ENCODE measurements around the gene PRRG1. TPM values are rescaled to one million over a fixed set of nuclear protein-coding genes. Genes with fewer than 3 reads are reported as not detected.

Gene PRRG1
- total RNA-seq, 1 experiment from 2014 or later = 8.6 TPM

DNA sequence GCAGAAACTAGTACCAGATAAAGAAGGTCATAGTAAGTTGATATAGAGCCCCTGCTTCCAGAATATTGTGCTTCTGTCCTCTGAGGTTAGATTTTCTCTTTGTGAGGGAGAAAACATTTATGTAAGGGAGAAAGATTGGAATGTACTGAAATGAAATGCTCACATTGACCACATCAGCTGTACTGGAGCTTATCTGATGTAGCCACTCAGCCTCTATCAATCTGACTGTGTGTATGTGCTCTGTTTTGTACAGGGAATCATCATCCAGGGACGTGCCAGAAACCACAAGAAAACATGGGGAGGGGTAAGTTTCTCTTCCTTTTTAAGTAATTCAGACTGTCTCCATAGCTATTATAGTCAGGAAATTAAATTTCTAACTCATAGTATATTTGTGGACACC lies 56.8 kb downstream of the PRRG1 start:
- Histone ChIP-seq H3K27me3 (ENCODE audit: control insufficient read depth, insufficient read depth, low read length) (no peaks in the 10 kb centered on the region), H3K9me3 (ENCODE audit: control insufficient read depth, insufficient read depth, low read depth, low read length) (no peaks in the 10 kb centered on the region), H3K36me3 (ENCODE audit: control insufficient read depth, insufficient read depth, low read length) (no peaks in the 10 kb centered on the region; the same call in 1 of the 2 replicates), H3K27ac (ENCODE audit: low read length) (no peak overlapping the region), H3K4me3 (ENCODE audit: low read depth in 2 of 2, low read length in 2 of 2) (no peak overlapping the region), H3K4me1 (ENCODE audit: control insufficient read depth, insufficient read depth, low read length) (no peaks in the 10 kb centered on the region)
- POLR2A ChIA-PET = no interaction called here
- intact Hi-C loops (cut with micrococcal nuclease; ENCODE audit: unreplicated experiment) (no loop called here), in situ Hi-C loops (cut with HindIII; ENCODE audit: low pct_unique_long_range_greater_than_20kb, low sequenced_read_pairs) (no loop called here)
- ATAC-seq = no peak
- CTCF ChIA-PET = no interaction called here
- BruUV-seq (replicated peaks) = no TSS peak
- no peak for TF ChIP-seq POLR2AphosphoS5 (IDR thresholded peaks at IDR 0.05; ENCODE audit: low read depth, low read length)
- no peak for TF ChIP-seq TCF7L2 (IDR thresholded peaks at IDR 0.05; ENCODE audit: low read depth, low read length)
- no peak for TF ChIP-seq SIN3A (IDR thresholded peaks at IDR 0.05; ENCODE audit: borderline replicate concordance, insufficient read depth, low read depth, low read length)
- TF ChIP-seq, protein P1, sequence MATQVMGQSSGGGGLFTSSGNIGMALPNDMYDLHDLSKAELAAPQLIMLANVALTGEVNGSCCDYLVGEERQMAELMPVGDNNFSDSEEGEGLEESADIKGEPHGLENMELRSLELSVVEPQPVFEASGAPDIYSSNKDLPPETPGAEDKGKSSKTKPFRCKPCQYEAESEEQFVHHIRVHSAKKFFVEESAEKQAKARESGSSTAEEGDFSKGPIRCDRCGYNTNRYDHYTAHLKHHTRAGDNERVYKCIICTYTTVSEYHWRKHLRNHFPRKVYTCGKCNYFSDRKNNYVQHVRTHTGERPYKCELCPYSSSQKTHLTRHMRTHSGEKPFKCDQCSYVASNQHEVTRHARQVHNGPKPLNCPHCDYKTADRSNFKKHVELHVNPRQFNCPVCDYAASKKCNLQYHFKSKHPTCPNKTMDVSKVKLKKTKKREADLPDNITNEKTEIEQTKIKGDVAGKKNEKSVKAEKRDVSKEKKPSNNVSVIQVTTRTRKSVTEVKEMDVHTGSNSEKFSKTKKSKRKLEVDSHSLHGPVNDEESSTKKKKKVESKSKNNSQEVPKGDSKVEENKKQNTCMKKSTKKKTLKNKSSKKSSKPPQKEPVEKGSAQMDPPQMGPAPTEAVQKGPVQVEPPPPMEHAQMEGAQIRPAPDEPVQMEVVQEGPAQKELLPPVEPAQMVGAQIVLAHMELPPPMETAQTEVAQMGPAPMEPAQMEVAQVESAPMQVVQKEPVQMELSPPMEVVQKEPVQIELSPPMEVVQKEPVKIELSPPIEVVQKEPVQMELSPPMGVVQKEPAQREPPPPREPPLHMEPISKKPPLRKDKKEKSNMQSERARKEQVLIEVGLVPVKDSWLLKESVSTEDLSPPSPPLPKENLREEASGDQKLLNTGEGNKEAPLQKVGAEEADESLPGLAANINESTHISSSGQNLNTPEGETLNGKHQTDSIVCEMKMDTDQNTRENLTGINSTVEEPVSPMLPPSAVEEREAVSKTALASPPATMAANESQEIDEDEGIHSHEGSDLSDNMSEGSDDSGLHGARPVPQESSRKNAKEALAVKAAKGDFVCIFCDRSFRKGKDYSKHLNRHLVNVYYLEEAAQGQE (IDR thresholded peaks at IDR 0.05; ENCODE audit: insufficient read depth in 1 of 2, low read depth in 2 of 2, low read length in 1 of 2) = no peak
- TF ChIP-seq CTCF (IDR thresholded peaks at IDR 0.05) = no peak
- no peak for DNase-seq (ENCODE audit: low read depth, low spot score)

DNA sequence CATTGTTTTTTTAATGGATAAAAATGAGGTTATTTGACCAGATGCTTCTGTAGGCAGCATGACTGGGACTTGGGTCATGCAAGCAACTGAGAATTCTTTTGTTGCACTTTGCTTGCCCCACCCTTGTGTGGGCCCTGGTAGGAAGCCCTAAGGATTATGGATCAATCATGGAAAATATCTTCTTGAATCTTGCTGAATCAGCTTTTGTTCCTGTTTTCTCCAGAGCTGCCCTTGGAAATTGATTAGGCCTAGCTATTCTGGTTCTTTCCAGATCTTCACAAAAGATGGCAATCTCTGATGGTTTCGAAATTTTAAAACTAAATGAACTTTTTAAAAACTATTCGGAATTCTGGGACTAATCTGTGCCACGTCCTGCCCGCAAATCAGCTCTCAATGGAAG lies 58.6 kb downstream of the PRRG1 start:
- ChIA-PET POLR2A (no interaction called here), CTCF (no interaction called here)
- Histone ChIP-seq H3K27ac (ENCODE audit: low read length) (no peak overlapping the region), H3K27me3 (ENCODE audit: control insufficient read depth, insufficient read depth, low read length) (no peaks in the 10 kb centered on the region), H3K4me1 (ENCODE audit: control insufficient read depth, insufficient read depth, low read length) (no peaks in the 10 kb centered on the region), H3K9me3 (ENCODE audit: control insufficient read depth, insufficient read depth, low read depth, low read length) (no peaks in the 10 kb centered on the region), H3K36me3 (ENCODE audit: control insufficient read depth, insufficient read depth, low read length) (no peaks in the 10 kb centered on the region; the same call in 1 of the 2 replicates), H3K4me3 (ENCODE audit: low read depth in 2 of 2, low read length in 2 of 2) (no peak overlapping the region)
- in situ Hi-C loops (cut with HindIII; ENCODE audit: low pct_unique_long_range_greater_than_20kb, low sequenced_read_pairs) = no loop called here
- BruUV-seq (replicated peaks) = no TSS peak
- intact Hi-C loops (cut with micrococcal nuclease; ENCODE audit: unreplicated experiment) = no loop called here
- DNase-seq (ENCODE audit: low read depth, low spot score) (no peak), ATAC-seq (no peak)
- TF ChIP-seq TCF7L2 (IDR thresholded peaks at IDR 0.05; ENCODE audit: low read depth, low read length) (no peak), CTCF (IDR thresholded peaks at IDR 0.05) (no peak), SIN3A (IDR thresholded peaks at IDR 0.05; ENCODE audit: borderline replicate concordance, insufficient read depth, low read depth, low read length) (no peak), POLR2AphosphoS5 (IDR thresholded peaks at IDR 0.05; ENCODE audit: low read depth, low read length) (no peak)
- TF ChIP-seq, protein P1 (IDR thresholded peaks at IDR 0.05; ENCODE audit: insufficient read depth in 1 of 2, low read depth in 2 of 2, low read length in 1 of 2) = no peak
